NCI-H2081 treated with DMSO at 0.1 percent for 48 hours (cell line): ENCODE data around the gene CDT1.
"Not testable (repeated sequence)": the region's sequence is repeated elsewhere in the genome, so short reads cannot be mapped to it uniquely, and the experiment has no call there.

Experiments used
- DNase-seq: peaks from one replicate; lab custom pipeline; 2025; lab: John Stamatoyannopoulos, UW

Gene CDT1

DNA sequence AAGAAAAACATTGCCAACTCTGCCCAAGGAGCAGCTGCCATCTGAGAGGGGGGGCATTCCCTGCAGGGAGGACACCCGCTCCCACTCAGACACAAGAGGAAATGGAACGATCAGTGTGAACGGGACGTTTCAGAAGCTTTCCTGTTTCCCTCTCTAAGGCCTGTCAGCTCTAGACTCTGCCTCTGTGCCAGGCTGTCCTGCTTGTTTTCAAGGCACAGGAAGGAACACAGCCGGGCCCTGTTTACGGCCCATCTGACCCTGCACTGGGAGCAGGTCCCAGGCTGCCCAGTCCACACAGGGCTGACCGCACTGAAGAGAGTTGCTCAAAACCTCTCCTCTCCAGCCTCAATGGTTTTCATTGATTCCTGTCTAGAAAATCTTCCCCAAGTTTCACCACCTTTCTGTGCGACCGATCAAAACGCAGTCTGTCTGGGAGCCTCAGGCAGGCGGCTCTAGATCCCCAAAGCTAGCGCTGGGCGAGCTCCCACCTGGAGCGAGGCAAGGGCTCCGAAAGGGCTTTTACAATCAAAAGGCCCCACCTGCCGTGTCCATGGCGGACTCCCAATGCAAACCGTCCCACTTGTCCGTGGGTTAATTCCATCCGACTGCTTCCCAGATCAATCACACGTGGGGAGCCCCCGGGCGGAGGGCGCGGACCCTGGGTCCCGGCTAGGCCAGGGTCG is 20.1 kb upstream of the CDT1 start:
- DNase-seq: no peak

GRCh38 chr16:88784074-88784855 is 19.3 kb upstream of the CDT1 start:
- no peak for DNase-seq

DNA sequence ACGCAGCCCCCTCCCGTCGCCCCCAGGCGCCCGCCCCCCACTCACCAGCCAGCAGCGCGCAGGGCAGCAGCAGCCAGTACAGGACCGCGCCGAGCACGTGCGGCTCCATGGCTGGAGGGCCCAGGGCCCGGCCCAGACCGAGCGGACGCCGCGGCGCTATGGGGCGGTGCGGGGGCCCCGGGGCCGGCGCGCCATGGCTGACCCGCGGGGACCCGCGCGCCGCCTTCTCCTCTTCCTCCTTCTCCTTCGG is 18.8 kb upstream of the CDT1 start:
- no peak for DNase-seq

- no peak for DNase-seq
Observed at GRCh38 chr16:88785106-88785924, 18.3 kb upstream of the CDT1 start, which contains the start of gene PIEZO1. TSS of gene PIEZO1 (minus strand) at chr16:88785220. CDS start at chr16:88784964, 256 bp downstream.

DNA sequence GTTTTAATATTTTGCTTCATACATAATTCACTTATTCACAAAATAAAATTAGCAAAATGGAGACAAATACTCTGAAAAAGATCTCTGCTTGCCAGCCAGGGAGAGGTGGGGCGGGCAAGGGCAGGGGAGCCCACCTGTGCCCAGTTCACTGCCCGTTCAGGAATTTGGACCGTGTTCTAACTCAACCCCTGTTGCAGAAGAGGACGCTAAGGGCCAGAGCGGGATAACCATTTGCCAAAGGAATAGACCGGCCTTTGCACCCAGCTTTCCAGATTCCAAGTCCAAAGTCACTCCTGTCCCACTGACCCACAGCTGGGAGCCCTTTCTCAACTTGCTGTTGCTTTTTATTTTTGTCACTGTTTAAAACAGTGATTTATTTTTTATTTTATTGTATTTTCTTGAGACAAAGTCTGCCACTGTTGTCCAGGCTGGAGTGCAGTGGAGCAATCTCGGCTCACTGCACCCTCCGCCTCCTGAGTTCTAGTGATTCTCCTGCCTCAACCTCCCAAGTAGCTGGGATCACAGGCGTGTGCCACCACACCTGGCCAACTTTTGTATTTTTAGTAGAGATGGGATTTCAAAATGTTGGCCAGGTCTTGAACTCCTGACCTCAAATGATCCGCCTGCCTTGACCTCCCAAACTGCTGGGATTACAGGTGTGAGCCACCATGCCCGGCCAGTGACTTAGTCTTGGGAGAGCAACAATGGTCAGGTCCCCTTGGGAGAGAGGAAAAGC is 15.8 kb upstream of the CDT1 start:
- no peak for DNase-seq

DNA sequence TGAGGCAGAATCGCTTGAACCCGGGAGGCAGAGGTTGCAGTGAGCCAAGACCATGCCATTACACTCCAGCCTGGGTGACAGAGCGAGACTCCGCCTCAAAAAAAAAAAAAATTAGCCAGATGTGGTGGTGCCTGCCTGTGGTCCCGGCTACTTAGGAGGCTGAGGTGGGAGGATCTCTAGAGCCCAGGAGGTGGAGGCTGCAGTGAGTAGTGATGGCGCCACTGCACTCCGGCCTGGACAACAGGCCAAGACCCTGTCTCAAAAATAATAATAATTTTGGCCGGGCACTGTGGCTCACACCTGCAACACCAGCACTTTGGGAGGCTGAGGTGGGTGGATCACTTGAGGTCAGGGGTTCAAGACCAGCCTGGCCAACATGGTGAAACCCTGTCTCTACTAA is 14.8 kb upstream of the CDT1 start:
- DNase-seq: not testable (repeated sequence)

GRCh38 chr16:88789594-88789993 is 14.0 kb upstream of the CDT1 start:
- no peak for DNase-seq

DNA sequence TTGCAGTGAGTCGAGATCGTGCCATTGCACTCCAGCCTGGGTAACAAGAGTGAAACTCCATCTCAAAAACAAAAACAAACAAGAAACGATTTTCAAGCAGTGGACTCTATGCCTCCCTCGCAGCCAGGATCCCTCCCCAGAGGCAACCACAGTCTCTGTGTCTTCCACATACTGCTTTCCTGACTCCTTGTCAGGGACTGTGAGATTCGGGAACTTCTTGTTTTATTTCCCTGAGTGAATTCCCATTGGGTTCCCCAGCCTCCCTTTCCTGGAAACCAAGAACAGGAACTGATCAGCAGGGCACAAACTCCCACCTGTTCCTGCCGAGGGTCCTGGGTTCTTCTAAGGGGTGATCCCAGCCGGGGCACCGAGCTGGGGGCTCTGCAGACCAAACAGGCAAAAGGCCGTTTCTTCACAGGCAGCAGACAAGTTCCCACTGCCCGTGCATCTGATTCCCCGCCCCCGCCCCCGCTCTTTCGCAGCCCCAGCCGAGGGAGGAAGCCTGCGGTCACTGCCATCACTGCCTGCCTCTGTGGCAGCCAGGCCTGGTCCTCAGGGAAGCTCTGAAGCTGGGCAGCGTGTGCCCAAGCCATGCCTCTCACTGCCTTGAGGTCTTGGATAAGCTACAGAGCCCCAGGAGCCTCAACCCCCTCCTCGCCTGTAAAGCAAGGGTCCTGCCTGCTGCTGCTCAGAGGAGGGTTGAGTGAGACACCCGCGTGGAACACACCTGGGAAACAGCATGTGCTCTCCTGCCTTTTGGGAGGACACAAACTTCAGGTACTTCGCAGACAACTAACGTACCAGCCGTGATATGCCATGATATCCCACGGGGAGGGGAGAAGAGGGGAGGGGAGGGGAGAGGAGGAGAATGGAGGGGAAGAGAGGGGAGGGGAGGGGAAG is 13.0 kb upstream of the CDT1 start:
- DNase-seq: no peak

- no peak for DNase-seq
Observed at GRCh38 chr16:88792078-88792550, 11.5 kb upstream of the CDT1 start.

- no peak for DNase-seq
Observed at GRCh38 chr16:88792668-88793250, 10.8 kb upstream of the CDT1 start.

GRCh38 chr16:88793251-88793954 is 10.2 kb upstream of the CDT1 start:
- DNase-seq: no peak

GRCh38 chr16:88796278-88796677 is 7.3 kb upstream of the CDT1 start:
- no peak for DNase-seq

GRCh38 chr16:88798073-88798472 is 5.5 kb upstream of the CDT1 start:
- DNase-seq: no peak

- DNase-seq: no peak
Observed at GRCh38 chr16:88798772-88799455, 4.7 kb upstream of the CDT1 start.

DNA sequence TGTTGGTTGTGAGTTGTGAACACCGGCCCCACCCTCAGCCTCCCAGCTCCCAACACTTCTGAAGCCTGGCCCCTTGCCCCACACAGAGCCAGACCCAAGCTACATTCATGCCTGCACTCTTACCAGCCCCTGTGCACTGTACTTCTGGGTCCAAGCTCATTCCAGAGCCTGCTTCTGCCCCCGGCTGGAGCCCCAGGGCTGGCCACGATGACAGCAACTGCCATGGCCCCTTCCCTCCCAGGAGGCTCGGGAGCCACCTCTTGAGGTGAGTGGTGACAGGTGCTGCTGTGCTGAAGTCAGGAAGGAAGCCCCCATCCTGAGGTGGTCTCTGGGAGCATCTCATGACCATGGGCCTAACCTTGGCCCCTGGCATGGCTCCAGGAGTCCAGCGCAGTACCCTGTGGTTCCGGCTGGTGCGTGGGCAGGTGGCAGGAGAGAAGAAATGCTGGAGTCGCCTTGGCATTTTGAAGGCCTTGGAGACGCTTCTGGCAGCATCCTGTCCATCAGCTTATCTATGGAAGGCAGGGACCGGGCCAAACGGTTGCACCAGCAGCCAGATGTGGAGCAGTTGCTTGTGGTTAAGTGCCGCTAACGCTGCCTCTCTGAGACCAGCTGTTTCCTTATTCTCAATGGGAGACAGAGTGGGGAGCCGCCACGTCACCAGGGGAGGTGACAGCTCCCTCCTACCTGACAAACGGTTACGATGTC is 3.9 kb upstream of the CDT1 start:
- no peak for DNase-seq

DNA sequence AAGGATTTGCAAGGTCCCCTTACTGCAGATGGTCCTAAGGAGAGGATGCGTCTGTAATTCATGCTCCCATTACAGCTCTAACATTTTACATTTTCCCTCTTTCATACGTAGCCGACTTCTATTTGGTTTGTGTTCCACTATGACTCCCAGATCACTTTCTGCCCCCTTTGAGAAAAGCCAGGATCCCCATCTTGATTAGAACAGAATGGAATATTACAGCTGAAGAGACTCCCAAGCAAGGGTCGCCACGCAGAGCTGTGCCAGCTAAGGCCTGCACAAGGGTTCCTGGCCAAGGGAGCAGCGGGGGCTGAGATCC is 3.4 kb upstream of the CDT1 start:
- DNase-seq: no peak

DNA sequence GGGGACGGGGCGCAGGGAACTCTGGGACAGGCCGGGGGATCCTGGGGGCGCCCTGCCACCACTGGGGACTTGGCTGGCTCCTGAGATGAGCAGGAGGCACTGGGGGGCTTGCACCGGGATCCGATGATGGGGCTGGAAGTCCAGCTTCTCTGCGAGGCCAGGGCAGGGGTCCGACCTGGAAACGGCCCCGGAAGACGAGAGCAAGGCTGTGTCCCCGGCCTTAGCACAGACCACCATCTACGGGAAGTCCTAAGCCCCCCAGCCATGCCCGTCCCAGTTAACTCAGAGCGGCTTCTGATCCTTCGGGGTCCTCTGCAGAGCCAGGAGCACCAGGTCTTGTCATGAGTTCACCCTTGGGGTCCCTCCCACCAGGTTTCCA is 573 bp downstream of the CDT1 start:
- no peak for DNase-seq

DNA sequence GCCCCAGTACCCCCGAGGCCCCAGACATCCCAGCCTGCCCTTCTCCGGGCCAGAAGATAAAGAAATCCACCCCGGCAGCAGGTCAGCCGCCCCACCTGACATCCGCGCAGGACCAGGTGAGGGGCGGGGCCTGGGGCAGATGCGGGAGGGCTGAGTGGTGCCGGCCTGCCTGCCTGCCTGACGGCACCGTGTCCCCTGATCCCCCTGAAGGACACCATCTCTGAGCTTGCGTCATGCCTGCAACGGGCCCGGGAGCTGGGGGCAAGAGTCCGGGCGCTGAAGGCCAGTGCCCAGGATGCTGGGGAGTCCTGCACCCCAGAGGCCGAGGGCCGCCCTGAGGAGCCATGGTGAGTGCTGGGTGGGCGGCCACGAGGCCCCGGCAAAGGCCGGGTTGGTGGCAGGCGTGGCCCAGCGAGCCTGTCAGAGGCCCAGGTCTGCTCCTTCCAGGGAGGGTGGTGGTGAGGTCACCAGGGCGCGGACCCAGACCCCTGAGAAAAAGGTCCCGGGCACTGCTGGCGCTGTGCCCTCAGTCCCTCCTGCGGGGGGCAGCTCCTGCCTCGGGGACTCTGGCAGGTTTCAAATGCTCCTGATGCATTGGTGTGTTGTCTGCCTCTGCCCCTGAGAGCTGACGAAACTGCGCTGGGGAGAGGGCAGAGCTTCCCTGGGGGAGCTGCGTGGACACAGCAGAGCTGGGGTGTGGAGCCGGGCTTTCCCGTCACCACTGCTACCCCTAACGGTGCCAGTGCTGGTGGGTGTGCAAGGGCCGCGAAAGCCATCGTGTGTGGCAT is 1.2 kb downstream of the CDT1 start:
- no peak for DNase-seq
